Measurements from ENCODE around the gene ARMC9.
"Not testable (repeated sequence)": the region's sequence is repeated elsewhere in the genome, so short reads cannot be mapped to it uniquely, and the experiment has no call there.

ARMC9 gene

GRCh38 chr2:231397011-231397927, 198.8 kb downstream of the ARMC9 start:
- DNase-seq (ENCODE audit: low read depth, low spot score): no peak

- DNase-seq (ENCODE audit: low read depth, low spot score): no peak
Measured at GRCh38 chr2:231397928-231398294, 199.5 kb downstream of the ARMC9 start.

- DNase-seq (ENCODE audit: low read depth, low spot score): no peak
Measured at GRCh38 chr2:231398585-231398984, 200.2 kb downstream of the ARMC9 start.

GRCh38 chr2:231399046-231399852, 200.8 kb downstream of the ARMC9 start:
- DNase-seq (ENCODE audit: low read depth, low spot score): no peak

GRCh38 chr2:231399853-231400680, 201.6 kb downstream of the ARMC9 start:
- DNase-seq (ENCODE audit: low read depth, low spot score): no peak

GRCh38 chr2:231400681-231401080, 202.2 kb downstream of the ARMC9 start:
- DNase-seq (ENCODE audit: low read depth, low spot score): not testable (repeated sequence)

- DNase-seq (ENCODE audit: low read depth, low spot score): not testable (repeated sequence)
Measured at GRCh38 chr2:231401101-231401500, 202.7 kb downstream of the ARMC9 start.

- not testable (repeated sequence) for DNase-seq (ENCODE audit: low read depth, low spot score)
Measured at GRCh38 chr2:231403421-231404182, 205.2 kb downstream of the ARMC9 start.

GRCh38 chr2:231404183-231404578, 205.8 kb downstream of the ARMC9 start:
- not testable (repeated sequence) for DNase-seq (ENCODE audit: low read depth, low spot score)

- DNase-seq (ENCODE audit: low read depth, low spot score): not testable (repeated sequence)
Measured at GRCh38 chr2:231405601-231406367, 207.4 kb downstream of the ARMC9 start.

GRCh38 chr2:231407686-231408085, 209.3 kb downstream of the ARMC9 start:
- not testable (repeated sequence) for DNase-seq (ENCODE audit: low read depth, low spot score)

- not testable (repeated sequence) for DNase-seq (ENCODE audit: low read depth, low spot score)
Measured at GRCh38 chr2:231408304-231408703, 209.9 kb downstream of the ARMC9 start.

- no peak for DNase-seq (ENCODE audit: low read depth, low spot score)
Measured at GRCh38 chr2:231409776-231410175, 211.3 kb downstream of the ARMC9 start.

GRCh38 chr2:231410293-231411004, 212.0 kb downstream of the ARMC9 start:
- DNase-seq (ENCODE audit: low read depth, low spot score): no peak

GRCh38 chr2:231411237-231411636, 212.8 kb downstream of the ARMC9 start:
- no peak for DNase-seq (ENCODE audit: low read depth, low spot score)

- DNase-seq (ENCODE audit: low read depth, low spot score): peak; percentile 31
Measured at GRCh38 chr2:231411831-231412617, 213.6 kb downstream of the ARMC9 start.

GRCh38 chr2:231412618-231412963, 214.2 kb downstream of the ARMC9 start:
- no peak for DNase-seq (ENCODE audit: low read depth, low spot score)

- DNase-seq (ENCODE audit: low read depth, low spot score): no peak
Measured at GRCh38 chr2:231413456-231413855, 215.0 kb downstream of the ARMC9 start.

Data from activated CD4-positive, CD25-positive, alpha-beta regulatory T cell treated with anti-CD3 and anti-CD28 coated beads, Interleukin-2, amount 50 U/mL, for 16 hours (primary cell).